GM23248 (cell line): ENCODE measurements around the gene LCN12. TPM values are rescaled to one million over a fixed set of nuclear protein-coding genes. Genes with fewer than 3 reads are reported as not detected.

ENCODE experiments used
- DNase-seq: peaks from one replicate; pipeline ENCODE4 v3.0.0-alpha.2; 2015
- H2AFZ ChIP-seq: fragments of 200-600 bp; sonication (generic); 2 replicates; pipeline ENCODE4 v1.6.1; 2016; ENCODE audit warnings: antibody characterized with exemption
- H3F3A ChIP-seq: fragments of 200-600 bp; sonication (generic); 2 replicates; pipeline ENCODE4 v1.6.1; 2016; ENCODE audit warnings: mild to moderate bottlenecking, antibody characterized with exemption, mixed run types; ENCODE audit not compliant: insufficient read depth
- H3K27ac ChIP-seq: fragments of 200-600 bp; sonication (generic); 2 replicates; pipeline ENCODE4 v1.5.1; 2016; ENCODE audit warnings: mild to moderate bottlenecking
- H3K27me3 ChIP-seq: fragments of 200-600 bp; sonication (generic); replicated peaks from 2 replicates; pipeline ENCODE4 v1.6.1; 2016; ENCODE audit warnings: mild to moderate bottlenecking; ENCODE audit not compliant: insufficient read depth
- H3K36me3 ChIP-seq: fragments of 200-600 bp; sonication (generic); 2 replicates; pipeline ENCODE4 v1.6.1; 2016; ENCODE audit warnings: low read depth, mild to moderate bottlenecking
- H3K4me1 ChIP-seq: fragments of 200-600 bp; sonication (generic); 2 replicates; pipeline ENCODE4 v1.6.1; 2016; ENCODE audit warnings: mild to moderate bottlenecking; ENCODE audit not compliant: insufficient read depth
- H3K4me2 ChIP-seq: fragments of 200-600 bp; sonication (generic); one replicate; pipeline ENCODE4 v1.6.1; 2016; ENCODE audit warnings: mild to moderate bottlenecking; ENCODE audit not compliant: unreplicated experiment
- H3K4me3 ChIP-seq: fragments of 200-600 bp; sonication (generic); 2 replicates; pipeline ENCODE4 v1.5.1; 2016; ENCODE audit warnings: mild to moderate bottlenecking
- H3K79me2 ChIP-seq: fragments of 200-600 bp; sonication (generic); 2 replicates; pipeline ENCODE4 v1.6.1; 2016; ENCODE audit warnings: mild to moderate bottlenecking; ENCODE audit not compliant: insufficient read depth
- H3K9ac ChIP-seq: fragments of 200-600 bp; sonication (generic); 2 replicates; pipeline ENCODE4 v1.6.1; 2016; ENCODE audit warnings: mild to moderate bottlenecking
- H3K9me2 ChIP-seq: fragments of 200-600 bp; sonication (generic); 2 replicates; pipeline ENCODE4 v1.6.1; 2016; ENCODE audit warnings: mixed run types, mild to moderate bottlenecking, moderate library complexity; ENCODE audit not compliant: insufficient read depth
- H3K9me3 ChIP-seq: fragments of 200-600 bp; sonication (generic); one replicate; pipeline ENCODE4 v1.6.1; 2017; ENCODE audit warnings: low read depth
- H4K20me1 ChIP-seq: fragments of 200-600 bp; sonication (generic); 2 replicates; pipeline ENCODE4 v1.6.0; 2016; ENCODE audit not compliant: insufficient read depth
- EZH2 ChIP-seq: fragments of 200-600 bp; sonication (generic); IDR thresholded peaks from 2 replicates; pipeline ENCODE4 v1.6.1; 2018; ENCODE audit warnings: antibody characterized with exemption, mild to moderate bottlenecking; ENCODE audit not compliant: insufficient read depth, poor library complexity, severe bottlenecking
- EZH2phosphoT487 ChIP-seq: fragments of 200-600 bp; sonication (generic); IDR thresholded peaks from 2 replicates; pipeline ENCODE4 v1.6.1; 2018; ENCODE audit warnings: antibody characterized with exemption, moderate library complexity, mild to moderate bottlenecking, low read depth; ENCODE audit not compliant: insufficient read depth
- WGBS, 2 experiments: methylation state at CpG; one replicate each; pipeline ENCODE4 v1.1.6; 2015 to 2017; ENCODE audit warnings: low lambda C conversion rate in 2 of 2, low coverage in 1 of 2; ENCODE audit errors: missing lambda C conversion rate in 2 of 2; 5-methylcytosine and 5-hydroxymethylcytosine counted together
- in situ Hi-C: fragments of 300-500 bp; cut with MboI; formaldehyde crosslinking; loops from 2 replicates; pipeline ENCODE4 v1.15.0; 2020
- polyA plus RNA-seq: library from polyadenylated mRNA; unstranded; fragments of >200 nt; fragmentation: Nextera tagmentation; extraction: Ambion mirVana; gene quantifications from 2 replicates; pipeline ENCODE4 v1.2.1, GENCODE V29; 2016
- total RNA-seq: library from RNA; depleted of rRNA; stranded (reverse); fragments of >200 nt; shearing (Covaris generic); gene quantifications from 2 replicates; pipeline ENCODE4 v1.2.3, GENCODE V29; 2014

LCN12 gene
- total and polyA plus RNA-seq, 2 experiments from 2014 or later = not detected

GRCh38 chr9:136910197-136910900, 41.7 kb upstream of the LCN12 start:
- H3K9me2 ChIP-seq = no peaks in the 10 kb centered on the region
- H4K20me1 ChIP-seq = no peaks in the 10 kb centered on the region
- no peak overlapping the region for H3K9ac ChIP-seq
- H3K4me3 ChIP-seq = no peak overlapping the region
- H3K4me2 ChIP-seq = no peak overlapping the region
- H3K9me3 ChIP-seq = no peaks in the 10 kb centered on the region
- TF ChIP-seq EZH2phosphoT487 (no peak), EZH2 (no peak)
- no peaks in the 10 kb centered on the region for H3K79me2 ChIP-seq
- no peaks in the 10 kb centered on the region for H3F3A ChIP-seq
- no peak overlapping the region for H2AFZ ChIP-seq
- H3K27me3 ChIP-seq = no peaks in the 10 kb centered on the region
- no peak overlapping the region for H3K27ac ChIP-seq
- 95 to 96% methylated on average over 12 of the region's 12 CpGs for WGBS, 2 experiments
- no peaks in the 10 kb centered on the region for H3K36me3 ChIP-seq
- no peaks in the 10 kb centered on the region for H3K4me1 ChIP-seq
- in situ Hi-C loops = no loop called here
- DNase-seq = no peak

- Histone ChIP-seq H3K36me3 (no peaks in the 10 kb centered on the region), H3K27me3 (no peaks in the 10 kb centered on the region), H3K4me2 (no peak overlapping the region), H3K9ac (no peak overlapping the region), H3K79me2 (no peaks in the 10 kb centered on the region), H4K20me1 (no peaks in the 10 kb centered on the region), H3K27ac (no peak overlapping the region), H3F3A (no peaks in the 10 kb centered on the region), H3K9me3 (no peaks in the 10 kb centered on the region), H3K4me3 (no peak overlapping the region), H3K9me2 (no peaks in the 10 kb centered on the region), H2AFZ (no peak overlapping the region), H3K4me1 (no peaks in the 10 kb centered on the region)
- in situ Hi-C loops = no loop called here
- WGBS, 2 experiments = 94 to 97% methylated on average over 7 to 12 of the region's 12 CpGs
- TF ChIP-seq EZH2 = no peak
- no peak for TF ChIP-seq EZH2phosphoT487
- DNase-seq = no peak
These were observed 41.2 kb upstream of the LCN12 start for GRCh38 chr9:136910901-136911245.

- TF ChIP-seq EZH2 (no peak), EZH2phosphoT487 (no peak)
- H3K27me3 ChIP-seq = no peaks in the 10 kb centered on the region
- H3K4me1 ChIP-seq = no peaks in the 10 kb centered on the region
- H3K9me2 ChIP-seq = no peaks in the 10 kb centered on the region
- H3K9ac ChIP-seq = no peak overlapping the region
- in situ Hi-C loops = no loop called here
- H3K4me2 ChIP-seq = no peak overlapping the region
- H3F3A ChIP-seq = no peaks in the 10 kb centered on the region
- H3K27ac ChIP-seq = no peak overlapping the region
- no peak overlapping the region for H3K4me3 ChIP-seq
- H2AFZ ChIP-seq = no peak overlapping the region
- WGBS, 2 experiments = 93 to 99% methylated on average over 17 of the region's 17 CpGs
- DNase-seq = no peak
- H3K79me2 ChIP-seq = no peaks in the 10 kb centered on the region
- H4K20me1 ChIP-seq = no peaks in the 10 kb centered on the region
- H3K36me3 ChIP-seq = no peaks in the 10 kb centered on the region
- no peaks in the 10 kb centered on the region for H3K9me3 ChIP-seq
These were observed 38.2 kb upstream of the LCN12 start for GRCh38 chr9:136913701-136914438.

GRCh38 chr9:136915632-136916329, 36.3 kb upstream of the LCN12 start:
- H3K36me3 ChIP-seq = no peaks in the 10 kb centered on the region
- H2AFZ ChIP-seq = no peak overlapping the region
- in situ Hi-C loops = no loop called here
- no peaks in the 10 kb centered on the region for H3K9me2 ChIP-seq
- H3K4me1 ChIP-seq = no peaks in the 10 kb centered on the region
- WGBS, 2 experiments = 90 to 91% methylated on average over 21 of the region's 21 CpGs
- no peaks in the 10 kb centered on the region for H4K20me1 ChIP-seq
- no peak overlapping the region for H3K4me2 ChIP-seq
- H3K9me3 ChIP-seq = no peaks in the 10 kb centered on the region
- no peaks in the 10 kb centered on the region for H3K79me2 ChIP-seq
- no peak overlapping the region for H3K27ac ChIP-seq
- no peaks in the 10 kb centered on the region for H3F3A ChIP-seq
- TF ChIP-seq EZH2 = no peak
- no peak for TF ChIP-seq EZH2phosphoT487
- DNase-seq = no peak
- H3K9ac ChIP-seq = no peak overlapping the region
- H3K4me3 ChIP-seq = no peak overlapping the region
- H3K27me3 ChIP-seq = no peaks in the 10 kb centered on the region
